ENCODE data around the gene ZNF586. TPM values are rescaled to one million over a fixed set of nuclear protein-coding genes. Genes with fewer than 3 reads are reported as not detected.
"Not testable (repeated sequence)": the region's sequence is repeated elsewhere in the genome, so short reads cannot be mapped to it uniquely, and the experiment has no call there.

Gene ZNF586
- total RNA-seq, 2 donors from 2014 or later, result 34.8 to 37.7 TPM

DNA sequence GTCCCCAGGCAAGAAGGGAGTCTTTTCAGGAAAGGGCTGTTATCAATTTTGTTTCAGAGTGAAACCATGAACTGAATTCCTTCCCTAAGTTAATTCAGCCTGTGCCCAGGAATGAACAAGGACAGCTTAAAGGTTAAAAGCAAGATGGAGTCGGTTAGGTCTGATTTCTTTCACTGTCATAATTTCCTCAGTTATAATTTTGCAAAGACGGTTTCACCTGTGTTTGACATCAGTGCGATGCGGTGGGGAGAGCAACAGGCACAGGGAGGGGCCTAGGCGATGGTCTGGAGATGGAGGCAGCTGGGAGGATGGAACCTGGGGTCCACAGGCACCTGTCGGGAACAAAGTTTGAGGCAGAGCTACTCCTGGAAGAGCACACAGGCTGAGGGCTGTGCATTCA lies 51.1 kb downstream of the ZNF586 start:
- DNase-seq, result no peak
- H3K9me3 ChIP-seq (ENCODE audit: control insufficient read depth, low read length, poor library complexity, severe bottlenecking), result no peaks in the 10 kb centered on the region
- H3K27me3 Mint-ChIP-seq, result no peaks in the 10 kb centered on the region
- peak overlapping the region; percentile 96 for H3K4me3 Mint-ChIP-seq
- H3K27ac Mint-ChIP-seq, result peak overlapping the region; percentile 99
- H3K36me3 Mint-ChIP-seq (ENCODE audit: low read depth), result no peaks in the 10 kb centered on the region
- H3K4me1 Mint-ChIP-seq, result peaks cover 44% of the 10 kb centered on the region
- no peak for ATAC-seq

DNA sequence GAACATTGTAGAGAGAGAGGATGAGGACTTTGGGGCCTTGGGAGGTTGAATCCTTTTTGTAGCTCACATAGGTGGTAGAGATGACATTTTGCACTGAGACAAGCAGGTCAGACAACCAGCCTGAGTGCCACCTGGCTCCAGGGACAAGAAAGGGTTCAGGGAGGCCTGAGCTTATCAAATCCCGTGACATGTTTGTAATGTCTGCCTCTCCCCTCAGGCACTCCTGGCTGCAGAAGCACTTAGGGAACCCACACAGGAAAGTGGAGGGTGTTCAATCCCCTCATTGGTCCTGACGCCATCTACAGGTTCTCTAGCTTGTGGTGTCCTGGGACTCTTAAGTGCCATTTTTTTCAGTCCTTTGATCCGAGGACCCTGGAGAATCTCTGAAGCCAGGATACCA lies 51.6 kb downstream of the ZNF586 start:
- H3K9me3 ChIP-seq (ENCODE audit: control insufficient read depth, low read length, poor library complexity, severe bottlenecking); DNase-seq; H3K36me3 Mint-ChIP-seq (ENCODE audit: low read depth); ATAC-seq; H3K27me3 Mint-ChIP-seq: not testable (repeated sequence)
- Mint-ChIP-seq H3K4me1 (peaks cover 44% of the 10 kb centered on the region), H3K27ac (peak overlapping the region; percentile 99), H3K4me3 (peak overlapping the region; percentile 96)

DNA sequence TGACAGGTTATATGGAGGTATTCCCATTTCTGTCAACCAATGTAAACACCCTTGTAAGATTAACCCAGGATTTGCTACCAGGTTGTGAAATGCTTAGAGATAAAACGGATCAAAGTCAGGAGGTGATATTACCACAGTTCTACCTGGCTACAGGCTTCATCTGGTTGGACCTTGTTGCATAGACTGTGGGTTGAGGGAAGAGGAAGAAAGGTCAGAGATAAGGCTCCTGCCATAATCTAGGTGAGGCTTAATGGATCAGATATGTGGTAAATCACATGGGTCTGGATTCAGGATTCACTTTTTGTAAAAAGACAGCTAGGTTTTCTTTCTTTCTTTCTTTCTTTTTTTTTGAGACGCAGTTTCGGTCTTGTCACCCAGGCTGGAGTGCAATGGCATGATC lies 52.0 kb downstream of the ZNF586 start:
- peaks cover 45% of the 10 kb centered on the region for H3K4me1 Mint-ChIP-seq
- not testable (repeated sequence) for H3K36me3 Mint-ChIP-seq (ENCODE audit: low read depth); H3K27me3 Mint-ChIP-seq; ATAC-seq; H3K9me3 ChIP-seq (ENCODE audit: control insufficient read depth, low read length, poor library complexity, severe bottlenecking); H3K4me3 Mint-ChIP-seq; H3K27ac Mint-ChIP-seq; DNase-seq

DNA sequence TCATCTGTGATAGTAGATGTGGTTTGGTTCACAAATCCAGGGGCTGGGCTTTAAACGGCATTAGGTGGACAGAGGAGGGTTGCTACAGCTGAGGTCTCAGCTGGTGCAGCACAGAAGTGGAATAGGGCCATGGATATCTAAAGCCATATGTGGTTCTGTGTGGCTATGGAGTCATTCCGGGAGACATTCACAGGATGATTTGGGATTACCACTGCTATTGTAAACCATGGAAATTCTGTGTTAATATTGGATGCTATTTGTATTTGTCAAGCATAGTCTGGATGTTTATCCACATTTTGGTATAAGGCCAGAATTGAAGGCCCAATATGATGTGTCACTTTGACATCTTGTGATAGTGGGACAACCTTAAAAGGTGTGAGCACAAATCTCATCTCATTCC lies 53.7 kb downstream of the ZNF586 start:
- H3K27me3 Mint-ChIP-seq; H3K36me3 Mint-ChIP-seq (ENCODE audit: low read depth); H3K4me3 Mint-ChIP-seq; H3K9me3 ChIP-seq (ENCODE audit: control insufficient read depth, low read length, poor library complexity, severe bottlenecking); DNase-seq; ATAC-seq: not testable (repeated sequence)
- Mint-ChIP-seq H3K4me1 (peaks cover 50% of the 10 kb centered on the region), H3K27ac (peak overlapping the region; percentile 79)

DNA sequence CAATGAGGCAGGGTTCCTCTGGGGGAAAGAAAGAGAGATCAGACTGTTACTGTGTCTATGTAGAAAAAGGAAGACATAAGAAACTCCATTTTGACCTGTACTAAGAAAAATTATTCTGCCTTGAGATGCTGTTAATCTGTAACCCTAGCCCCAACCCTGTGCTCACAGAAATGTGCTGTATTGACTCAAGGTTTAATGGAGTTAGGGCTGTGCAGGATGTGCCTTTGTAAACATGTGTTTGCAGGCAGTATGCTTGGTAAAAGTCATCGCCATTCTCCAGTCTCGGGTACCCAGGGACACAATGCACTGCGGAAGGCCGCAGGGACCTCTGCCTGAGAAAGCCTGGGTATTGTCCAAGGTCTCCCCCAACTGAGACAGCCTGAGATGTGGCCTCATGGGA lies 54.1 kb downstream of the ZNF586 start:
- Mint-ChIP-seq H3K27ac (peak overlapping the region; percentile 79), H3K4me1 (peaks cover 50% of the 10 kb centered on the region)
- H3K27me3 Mint-ChIP-seq; H3K9me3 ChIP-seq (ENCODE audit: control insufficient read depth, low read length, poor library complexity, severe bottlenecking); H3K4me3 Mint-ChIP-seq; DNase-seq; H3K36me3 Mint-ChIP-seq (ENCODE audit: low read depth); ATAC-seq: not testable (repeated sequence)

DNA sequence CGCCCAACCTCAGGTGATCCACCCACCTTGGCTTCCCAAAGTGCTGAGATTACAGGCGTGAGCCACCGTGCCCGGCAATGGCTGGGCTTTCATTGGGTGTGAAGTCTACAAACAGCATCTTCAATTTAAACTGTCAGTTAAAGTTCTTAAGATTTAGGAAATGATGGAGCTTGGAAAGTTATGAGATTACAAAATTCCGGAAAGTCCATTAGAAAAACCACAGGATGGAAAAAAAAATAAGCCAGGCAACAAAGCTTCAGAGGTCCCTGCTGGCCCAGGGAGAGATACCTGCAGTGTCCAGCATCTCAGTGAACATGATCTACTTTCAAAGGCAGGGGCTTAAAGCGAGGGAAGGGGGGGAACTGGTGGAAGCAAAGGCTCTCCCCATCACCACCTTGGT lies 56.0 kb downstream of the ZNF586 start:
- ATAC-seq (no peak), DNase-seq (no peak)
- H3K27me3 Mint-ChIP-seq, result no peaks in the 10 kb centered on the region
- H3K4me1 Mint-ChIP-seq, result peaks cover 42% of the 10 kb centered on the region
- H3K4me3 Mint-ChIP-seq, result no peak overlapping the region
- H3K27ac Mint-ChIP-seq, result peak overlapping the region; percentile 9
- no peaks in the 10 kb centered on the region for H3K9me3 ChIP-seq (ENCODE audit: control insufficient read depth, low read length, poor library complexity, severe bottlenecking)
- H3K36me3 Mint-ChIP-seq (ENCODE audit: low read depth), result no peaks in the 10 kb centered on the region

DNA sequence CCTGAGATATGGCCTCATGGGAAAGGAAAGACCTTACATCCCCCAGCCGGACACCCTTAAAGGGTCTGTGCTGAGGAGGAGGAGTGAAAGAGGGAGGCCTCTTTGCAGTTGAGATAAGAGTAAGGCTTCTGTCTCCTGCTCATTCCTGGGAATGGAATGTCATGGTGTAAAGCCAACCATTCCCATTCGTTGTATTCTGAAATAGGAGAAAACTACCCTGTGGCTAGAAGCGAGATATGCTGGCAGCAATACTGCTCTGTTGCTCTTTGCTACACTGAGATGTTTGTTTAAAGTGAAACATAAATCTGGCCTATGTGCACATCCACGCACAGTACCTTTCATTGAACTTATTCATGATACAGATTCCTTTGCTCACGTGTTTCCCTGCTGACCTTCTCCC lies 59.8 kb downstream of the ZNF586 start:
- Mint-ChIP-seq H3K4me3 (no peak overlapping the region), H3K4me1 (peaks cover 20% of the 10 kb centered on the region), H3K27me3 (no peaks in the 10 kb centered on the region), H3K27ac (no peak overlapping the region), H3K36me3 (ENCODE audit: low read depth) (no peaks in the 10 kb centered on the region)
- ATAC-seq (no peak), DNase-seq (no peak)
- no peaks in the 10 kb centered on the region for H3K9me3 ChIP-seq (ENCODE audit: control insufficient read depth, low read length, poor library complexity, severe bottlenecking)

DNA sequence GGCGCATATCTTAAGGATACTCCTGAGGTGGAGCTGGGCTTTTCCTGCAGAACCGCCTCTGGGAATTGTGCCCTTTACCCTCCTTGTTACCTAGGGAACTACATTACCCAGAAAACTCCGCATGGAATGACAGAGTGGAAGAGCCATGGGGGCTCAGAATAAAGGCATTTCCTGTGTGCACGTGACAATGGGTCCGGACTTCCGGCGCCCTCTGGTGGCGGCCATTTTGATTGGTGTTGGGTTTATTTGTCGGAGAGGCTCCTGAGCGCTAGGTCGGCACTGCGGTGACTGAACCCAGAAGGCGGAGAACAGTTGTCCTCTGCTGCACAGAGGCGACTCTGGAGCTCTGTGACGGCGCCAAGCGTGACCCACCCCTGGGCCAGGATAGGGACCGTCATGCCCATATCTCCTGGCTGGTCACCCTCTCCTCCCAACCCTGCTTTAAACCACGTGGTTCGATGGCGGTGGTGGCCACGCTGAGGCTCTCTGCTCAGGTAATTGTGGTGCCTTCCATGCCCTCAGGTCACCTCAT lies 60.7 kb downstream of the ZNF586 start, which contains the start of gene ZNF587B:
TSS of gene ZNF587B (plus strand) at position 229 of the 532 bp plus-strand sequence. CDS start at position 459, 230 bp downstream.
- Mint-ChIP-seq H3K36me3 (ENCODE audit: low read depth) (no peaks in the 10 kb centered on the region), H3K27ac (no peak within 1 kb of the TSS), H3K27me3 (no peaks in the 10 kb centered on the region), H3K4me3 (no peak within 1 kb of the TSS), H3K4me1 (peaks cover 18% of the 10 kb centered on the region)
- ATAC-seq (peak; percentile 48), DNase-seq (peak in 1 of 3 donors; percentile 17)
- no peaks in the 10 kb centered on the region for H3K9me3 ChIP-seq (ENCODE audit: control insufficient read depth, low read length, poor library complexity, severe bottlenecking)

Other genes starting within 250 kb of the ZNF586 start
- gene ZNF549, start 242.3 kb upstream of the ZNF586 start, total RNA-seq, result 1 to 10 TPM; 7.4 to 7.9 TPM
- gene ZNF550, start 209.8 kb upstream of the ZNF586 start, total RNA-seq, result 10 to 100 TPM in 1 of 2 donors, 1 to 10 TPM in 1; 8.5 to 12.2 TPM
- 1 to 10 TPM; 3.9 to 4.7 TPM for gene ZNF416, start 190.8 kb upstream of the ZNF586 start, total RNA-seq
- gene ZIK1, start 185.5 kb upstream of the ZNF586 start, total RNA-seq, result 1 to 10 TPM; 2.9 to 4.3 TPM
- gene ZNF530, start 169.8 kb upstream of the ZNF586 start, total RNA-seq, result 1 to 10 TPM; 2.5 to 4.4 TPM
- gene ZNF134, start 155.4 kb upstream of the ZNF586 start, total RNA-seq, result 10 to 100 TPM; 20.9 to 22.7 TPM
- 10 to 100 TPM; 27.7 to 33.7 TPM for gene ZNF211, start 136.5 kb upstream of the ZNF586 start, total RNA-seq
- gene ZSCAN4, start 100.7 kb upstream of the ZNF586 start, total RNA-seq, result not detected
- 10 to 100 TPM in 1 of 2 donors, 1 to 10 TPM in 1; 9.2 to 13.9 TPM for gene ZNF551, start 87.7 kb upstream of the ZNF586 start, total RNA-seq
- gene ZNF154, start 60.5 kb upstream of the ZNF586 start, total RNA-seq, result 10 to 100 TPM in 1 of 2 donors, 1 to 10 TPM in 1; 1.9 to 20.0 TPM
- gene ZNF671, start 42.1 kb upstream of the ZNF586 start, total RNA-seq, result 1 to 10 TPM; 7.4 to 9.2 TPM
- gene ZNF776, start 22.9 kb upstream of the ZNF586 start, total RNA-seq, result 10 to 100 TPM; 12.4 to 13.6 TPM
- gene ZNF552, start 45.2 kb downstream of the ZNF586 start, total RNA-seq, result 10 to 100 TPM; 11.8 to 12.8 TPM
- gene ZNF587B, start 60.6 kb downstream of the ZNF586 start, total RNA-seq, result 10 to 100 TPM; 19.0 to 23.3 TPM
- gene ZNF587, start 80.2 kb downstream of the ZNF586 start, total RNA-seq, result 10 to 100 TPM; 44.1 to 50.4 TPM
- gene ZNF814, start 119.4 kb downstream of the ZNF586 start, total RNA-seq, result 10 to 100 TPM; 23.4 to 37.1 TPM
- 10 to 100 TPM; 28.0 to 29.6 TPM for gene ZNF417, start 146.9 kb downstream of the ZNF586 start, total RNA-seq
- 1 to 10 TPM; 2.7 to 6.5 TPM for gene ZNF418, start 165.7 kb downstream of the ZNF586 start, total RNA-seq
- 10 to 100 TPM; 11.9 to 12.6 TPM for gene ZNF256, start 178.0 kb downstream of the ZNF586 start, total RNA-seq
- gene C19orf18, start 204.9 kb downstream of the ZNF586 start, total RNA-seq, result under 1 TPM; 0.37 to 0.65 TPM
- gene ZNF606, start 233.1 kb downstream of the ZNF586 start, total RNA-seq, result 1 to 10 TPM; 7.1 TPM